ENCODE data around the gene PDGFD. TPM values are rescaled to one million over a fixed set of nuclear protein-coding genes. Genes with fewer than 3 reads are reported as not detected.
A peak's percentile ranks its signal among the peaks of the same experiment; 100 is the strongest.

PDGFD gene
- polyA plus RNA-seq, 1 donor: 18.1 TPM

DNA sequence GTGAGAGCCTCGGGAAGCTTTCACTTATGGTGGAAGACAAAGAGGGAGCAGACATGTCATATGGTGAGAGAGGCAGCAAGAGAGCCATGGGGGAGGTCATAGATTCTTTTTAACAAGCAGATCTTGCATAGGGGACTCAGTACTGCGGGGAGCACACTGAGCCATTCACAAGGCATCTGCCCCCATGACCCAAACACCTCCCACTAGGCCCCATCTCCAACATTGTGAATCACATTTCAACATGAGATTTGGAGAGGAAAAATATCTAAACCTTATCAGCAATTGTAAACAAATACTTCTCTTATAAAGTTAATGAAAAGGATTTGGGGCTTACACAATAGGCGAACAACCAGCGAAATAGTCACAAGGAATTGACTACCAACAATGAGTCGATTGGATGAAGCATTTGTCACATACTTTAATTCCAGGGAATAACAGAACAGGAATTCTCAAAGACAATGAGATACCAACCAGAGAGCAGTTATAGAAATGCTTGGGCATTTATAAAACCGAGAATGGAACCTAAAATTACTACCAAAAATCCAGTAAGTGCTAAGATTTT lies 120.2 kb downstream of the PDGFD start:
- Histone ChIP-seq H3K9me3 (ENCODE audit: control insufficient read depth, low read depth, low read length) (no peaks in the 10 kb centered on the region), H3K36me3 (ENCODE audit: control insufficient read depth, insufficient read depth, low read length) (no peaks in the 10 kb centered on the region), H3K4me3 (ENCODE audit: low read length) (no peak overlapping the region), H3K27ac (ENCODE audit: low read length) (peak overlapping the region; percentile 44), H3K27me3 (ENCODE audit: control insufficient read depth, insufficient read depth, low read length) (no peaks in the 10 kb centered on the region), H3K4me1 (ENCODE audit: control insufficient read depth, insufficient read depth, low read length) (peaks cover 4% of the 10 kb centered on the region)
- no peak for DNase-seq
- WGBS (ENCODE audit: insufficient coverage, low lambda C conversion rate): 100% methylated on average over 1 of the region's 6 CpGs

DNA sequence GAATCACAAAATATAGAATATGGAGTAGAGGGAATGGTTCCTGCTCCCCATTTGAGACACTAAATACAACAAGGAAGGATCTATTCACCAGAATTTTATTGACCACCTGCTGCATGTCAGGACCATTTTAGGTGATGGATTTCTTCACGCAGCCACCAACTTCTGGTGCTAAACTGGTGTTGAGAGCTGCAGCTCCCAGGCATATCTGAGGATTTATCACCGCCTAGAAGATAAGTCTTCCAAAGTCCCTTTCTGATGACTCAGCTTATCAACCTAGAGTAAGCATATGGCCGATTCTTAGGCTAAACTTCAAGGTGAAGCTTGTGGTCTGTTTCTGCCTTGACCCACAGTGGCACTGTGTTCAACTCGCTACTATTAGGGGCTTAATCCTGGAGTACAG lies 120.8 kb downstream of the PDGFD start:
- H3K27ac ChIP-seq (ENCODE audit: low read length): peak overlapping the region; percentile 44
- no CpG with 5 or more reads among the region's 4 CpGs for WGBS (ENCODE audit: insufficient coverage, low lambda C conversion rate)
- no peaks in the 10 kb centered on the region for H3K27me3 ChIP-seq (ENCODE audit: control insufficient read depth, insufficient read depth, low read length)
- peaks cover 4% of the 10 kb centered on the region for H3K4me1 ChIP-seq (ENCODE audit: control insufficient read depth, insufficient read depth, low read length)
- H3K36me3 ChIP-seq (ENCODE audit: control insufficient read depth, insufficient read depth, low read length): no peaks in the 10 kb centered on the region
- H3K9me3 ChIP-seq (ENCODE audit: control insufficient read depth, low read depth, low read length): no peaks in the 10 kb centered on the region
- DNase-seq: peak; percentile 60 to 72
- H3K4me3 ChIP-seq (ENCODE audit: low read length): no peak overlapping the region

DNA sequence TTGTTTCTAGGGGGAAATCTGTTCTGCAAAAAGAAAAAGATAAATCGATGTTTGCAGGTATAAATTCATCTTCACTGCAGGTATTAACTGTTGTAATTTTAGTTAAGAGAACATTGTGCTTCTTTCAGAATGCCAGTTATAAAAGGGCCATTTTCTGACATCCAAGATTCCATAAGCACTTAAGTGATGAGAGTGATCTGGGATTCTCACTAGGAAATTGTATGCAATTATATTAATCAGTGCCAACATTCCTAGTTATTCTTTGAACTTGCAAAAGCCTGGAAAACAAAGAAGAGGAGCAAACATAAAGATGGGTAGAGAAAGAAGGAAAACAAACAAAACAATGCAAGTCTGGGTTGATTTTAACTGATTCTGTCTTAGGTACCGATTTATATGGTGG lies 122.2 kb downstream of the PDGFD start:
- 83% methylated on average over 1 of the region's 2 CpGs for WGBS (ENCODE audit: insufficient coverage, low lambda C conversion rate)
- no peak overlapping the region for H3K4me3 ChIP-seq (ENCODE audit: low read length)
- no peak overlapping the region for H3K27ac ChIP-seq (ENCODE audit: low read length)
- peaks cover 4% of the 10 kb centered on the region for H3K9me3 ChIP-seq (ENCODE audit: control insufficient read depth, low read depth, low read length)
- H3K4me1 ChIP-seq (ENCODE audit: control insufficient read depth, insufficient read depth, low read length): peaks cover 4% of the 10 kb centered on the region
- H3K36me3 ChIP-seq (ENCODE audit: control insufficient read depth, insufficient read depth, low read length): no peaks in the 10 kb centered on the region
- DNase-seq: no peak
- no peaks in the 10 kb centered on the region for H3K27me3 ChIP-seq (ENCODE audit: control insufficient read depth, insufficient read depth, low read length)

DNA sequence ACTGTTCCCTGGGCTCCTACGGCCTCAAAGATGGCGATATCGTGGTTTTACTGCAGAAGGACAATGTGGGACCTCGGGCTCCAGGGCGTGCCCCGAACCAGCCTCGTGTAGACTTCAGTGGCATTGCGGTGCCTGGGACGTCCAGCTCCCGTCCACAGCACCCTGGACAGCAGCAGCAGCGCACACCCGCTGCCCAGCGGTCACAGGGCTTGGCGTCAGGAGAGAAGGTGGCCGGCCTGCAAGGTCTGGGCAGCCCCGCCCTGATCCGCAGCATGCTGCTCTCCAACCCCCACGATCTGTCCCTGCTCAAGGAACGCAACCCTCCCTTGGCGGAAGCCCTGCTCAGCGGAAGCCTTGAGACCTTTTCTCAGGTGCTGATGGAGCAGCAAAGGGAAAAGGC lies 127.0 kb downstream of the PDGFD start:
- no peak for DNase-seq
- Histone ChIP-seq H3K9me3 (ENCODE audit: control insufficient read depth, low read depth, low read length) (peaks cover 8% of the 10 kb centered on the region), H3K36me3 (ENCODE audit: control insufficient read depth, insufficient read depth, low read length) (no peaks in the 10 kb centered on the region), H3K27me3 (ENCODE audit: control insufficient read depth, insufficient read depth, low read length) (no peaks in the 10 kb centered on the region), H3K4me1 (ENCODE audit: control insufficient read depth, insufficient read depth, low read length) (no peaks in the 10 kb centered on the region), H3K27ac (ENCODE audit: low read length) (no peak overlapping the region), H3K4me3 (ENCODE audit: low read length) (no peak overlapping the region)
- no CpG with 5 or more reads among the region's 21 CpGs for WGBS (ENCODE audit: insufficient coverage, low lambda C conversion rate)

DNA sequence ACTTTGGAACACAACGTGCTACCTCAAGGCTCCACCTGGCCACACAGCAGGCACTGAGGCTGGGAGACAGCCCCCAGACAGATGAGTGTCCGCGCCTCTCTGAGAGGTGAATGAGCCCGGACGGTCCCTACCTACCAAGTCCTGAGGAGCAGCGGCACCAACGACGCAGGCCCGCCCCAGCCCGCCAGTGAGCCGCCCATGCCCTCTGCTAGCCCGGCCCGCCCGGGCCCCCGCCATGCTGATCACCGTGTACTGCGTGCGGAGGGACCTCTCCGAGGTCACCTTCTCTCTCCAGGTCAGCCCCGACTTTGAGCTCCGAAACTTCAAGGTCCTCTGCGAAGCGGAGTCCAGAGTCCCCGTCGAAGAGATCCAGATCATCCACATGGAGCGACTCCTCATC lies 127.4 kb downstream of the PDGFD start, which contains the start of gene DDI1:
DDI1 (plus strand) TSS at position 53 of the 400 bp plus-strand sequence; CDS start at position 236, 183 bp downstream.
- H3K9me3 ChIP-seq (ENCODE audit: control insufficient read depth, low read depth, low read length): peaks cover 8% of the 10 kb centered on the region
- H3K27me3 ChIP-seq (ENCODE audit: control insufficient read depth, insufficient read depth, low read length): no peaks in the 10 kb centered on the region
- no CpG with 5 or more reads among the region's 26 CpGs for WGBS (ENCODE audit: insufficient coverage, low lambda C conversion rate)
- H3K27ac ChIP-seq (ENCODE audit: low read length): no peak within 1 kb of the TSS
- H3K4me3 ChIP-seq (ENCODE audit: low read length): no peak within 1 kb of the TSS
- H3K4me1 ChIP-seq (ENCODE audit: control insufficient read depth, insufficient read depth, low read length): no peaks in the 10 kb centered on the region
- no peak for DNase-seq
- no peaks in the 10 kb centered on the region for H3K36me3 ChIP-seq (ENCODE audit: control insufficient read depth, insufficient read depth, low read length)

DNA sequence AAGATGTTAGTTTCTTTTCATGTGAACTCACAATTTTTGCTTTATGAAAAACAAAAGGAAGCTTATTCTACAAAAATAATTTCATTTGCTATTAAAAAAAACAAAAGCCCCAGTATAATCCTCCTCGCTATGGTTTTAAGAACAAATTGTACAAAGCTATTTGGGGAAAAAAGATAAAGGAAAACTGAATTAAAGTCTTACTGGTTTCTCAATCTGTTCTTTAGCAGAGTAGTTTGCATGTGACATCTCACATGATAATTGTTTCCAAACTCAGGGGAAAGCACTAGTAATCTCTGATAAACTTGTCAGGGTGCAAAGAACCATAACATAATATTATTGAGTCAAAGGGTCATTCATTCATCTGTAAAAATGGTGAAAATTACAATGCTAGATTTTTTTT lies 130.4 kb downstream of the PDGFD start:
- Histone ChIP-seq H3K27ac (ENCODE audit: low read length) (peak overlapping the region; percentile 77), H3K9me3 (ENCODE audit: control insufficient read depth, low read depth, low read length) (peaks cover 11% of the 10 kb centered on the region), H3K36me3 (ENCODE audit: control insufficient read depth, insufficient read depth, low read length) (no peaks in the 10 kb centered on the region), H3K27me3 (ENCODE audit: control insufficient read depth, insufficient read depth, low read length) (no peaks in the 10 kb centered on the region), H3K4me1 (ENCODE audit: control insufficient read depth, insufficient read depth, low read length) (no peaks in the 10 kb centered on the region), H3K4me3 (ENCODE audit: low read length) (no peak overlapping the region)
- peak; percentile 71 to 74 for DNase-seq
- 38% methylated on average over 1 of the region's 1 CpG for WGBS (ENCODE audit: insufficient coverage, low lambda C conversion rate)

DNA sequence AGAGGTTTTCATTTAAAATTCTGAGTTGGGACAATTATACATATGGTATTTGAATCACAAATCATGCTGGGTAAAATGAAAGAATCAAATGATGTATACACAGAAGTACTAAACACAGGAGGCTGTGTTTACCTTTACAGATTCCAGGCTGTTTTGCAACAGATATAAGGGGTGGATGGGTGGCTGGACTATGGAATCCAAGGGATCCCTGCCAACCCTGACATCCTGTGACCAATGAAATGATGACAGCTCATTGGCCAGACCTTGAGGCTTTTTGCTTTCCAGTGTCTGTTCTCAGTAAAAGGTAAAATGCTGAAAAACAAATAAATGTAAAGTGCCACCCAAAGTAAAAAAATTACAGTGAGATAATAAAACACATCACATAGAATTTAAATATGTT lies 130.8 kb downstream of the PDGFD start:
- peak overlapping the region; percentile 77 for H3K27ac ChIP-seq (ENCODE audit: low read length)
- H3K36me3 ChIP-seq (ENCODE audit: control insufficient read depth, insufficient read depth, low read length): no peaks in the 10 kb centered on the region
- H3K27me3 ChIP-seq (ENCODE audit: control insufficient read depth, insufficient read depth, low read length): no peaks in the 10 kb centered on the region
- no peaks in the 10 kb centered on the region for H3K4me1 ChIP-seq (ENCODE audit: control insufficient read depth, insufficient read depth, low read length)
- peak; percentile 77 to 90 for DNase-seq
- H3K4me3 ChIP-seq (ENCODE audit: low read length): no peak overlapping the region
- H3K9me3 ChIP-seq (ENCODE audit: control insufficient read depth, low read depth, low read length): peaks cover 11% of the 10 kb centered on the region

DNA sequence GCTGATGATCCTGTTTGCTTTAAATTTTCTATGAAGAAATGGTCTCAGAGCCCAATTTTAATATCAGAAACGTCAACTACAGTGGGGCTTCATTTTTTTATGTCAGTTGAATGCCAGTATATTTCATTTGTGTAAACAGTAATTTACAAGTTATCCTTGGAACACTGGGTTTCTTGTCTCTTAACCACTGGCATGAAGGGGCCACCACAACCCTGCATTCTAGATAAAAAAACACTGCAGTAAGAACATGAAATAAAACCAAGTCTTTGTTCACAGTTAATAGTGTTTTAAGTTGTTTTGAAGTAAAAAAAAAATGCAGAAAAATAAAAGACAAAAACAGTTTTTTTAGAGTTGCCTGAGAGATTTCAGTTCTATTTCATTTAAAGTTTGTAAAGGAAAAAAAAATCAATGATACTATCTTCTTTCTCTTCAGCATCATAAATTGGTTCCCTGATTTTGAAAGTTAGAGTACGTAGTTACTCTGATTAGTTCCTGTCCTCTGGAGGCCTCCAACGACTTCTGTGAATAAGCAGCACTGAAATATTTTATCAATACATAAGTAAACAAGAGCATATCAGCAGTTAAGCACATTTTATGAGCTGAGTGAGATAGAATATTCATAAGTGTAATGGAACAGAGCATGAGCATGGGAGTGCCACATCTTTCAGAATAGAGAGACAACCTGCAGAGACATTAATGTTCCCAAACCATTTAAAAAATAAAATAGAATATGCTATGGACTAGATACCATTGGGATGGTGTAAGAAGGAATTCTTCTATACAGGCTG lies 135.3 kb downstream of the PDGFD start:
- Histone ChIP-seq H3K27me3 (ENCODE audit: control insufficient read depth, insufficient read depth, low read length) (no peaks in the 10 kb centered on the region), H3K36me3 (ENCODE audit: control insufficient read depth, insufficient read depth, low read length) (no peaks in the 10 kb centered on the region), H3K4me3 (ENCODE audit: low read length) (no peak overlapping the region), H3K27ac (ENCODE audit: low read length) (no peak overlapping the region), H3K9me3 (ENCODE audit: control insufficient read depth, low read depth, low read length) (peaks cover 2% of the 10 kb centered on the region), H3K4me1 (ENCODE audit: control insufficient read depth, insufficient read depth, low read length) (no peaks in the 10 kb centered on the region)
- peak in 1 of 2 donors; percentile 21 for DNase-seq
- WGBS (ENCODE audit: insufficient coverage, low lambda C conversion rate): 0% methylated on average over 1 of the region's 3 CpGs

DNA sequence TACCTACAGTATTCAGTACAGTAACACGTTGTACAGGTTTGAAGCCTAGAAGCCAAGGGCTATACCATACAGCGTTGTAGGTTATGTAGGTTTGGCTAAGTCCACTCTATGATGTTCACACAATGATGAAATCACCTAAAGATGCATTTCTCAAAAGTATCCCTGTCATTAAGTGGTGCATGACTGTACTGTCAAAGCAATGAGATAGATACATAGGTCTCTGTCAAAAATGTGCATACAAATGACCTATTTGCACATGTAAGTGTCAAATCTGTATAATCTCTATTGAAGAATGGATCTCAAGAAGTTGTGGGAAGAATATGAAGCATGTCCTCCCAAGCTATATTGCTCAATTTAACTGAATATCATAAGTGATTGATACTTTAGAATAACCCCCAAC lies 139.4 kb downstream of the PDGFD start:
- Histone ChIP-seq H3K27ac (ENCODE audit: low read length) (no peak overlapping the region), H3K36me3 (ENCODE audit: control insufficient read depth, insufficient read depth, low read length) (no peaks in the 10 kb centered on the region), H3K4me1 (ENCODE audit: control insufficient read depth, insufficient read depth, low read length) (no peaks in the 10 kb centered on the region), H3K27me3 (ENCODE audit: control insufficient read depth, insufficient read depth, low read length) (no peaks in the 10 kb centered on the region), H3K9me3 (ENCODE audit: control insufficient read depth, low read depth, low read length) (no peaks in the 10 kb centered on the region), H3K4me3 (ENCODE audit: low read length) (no peak overlapping the region)
- WGBS (ENCODE audit: insufficient coverage, low lambda C conversion rate): 100% methylated on average over 1 of the region's 2 CpGs
- DNase-seq: no peak

DNA sequence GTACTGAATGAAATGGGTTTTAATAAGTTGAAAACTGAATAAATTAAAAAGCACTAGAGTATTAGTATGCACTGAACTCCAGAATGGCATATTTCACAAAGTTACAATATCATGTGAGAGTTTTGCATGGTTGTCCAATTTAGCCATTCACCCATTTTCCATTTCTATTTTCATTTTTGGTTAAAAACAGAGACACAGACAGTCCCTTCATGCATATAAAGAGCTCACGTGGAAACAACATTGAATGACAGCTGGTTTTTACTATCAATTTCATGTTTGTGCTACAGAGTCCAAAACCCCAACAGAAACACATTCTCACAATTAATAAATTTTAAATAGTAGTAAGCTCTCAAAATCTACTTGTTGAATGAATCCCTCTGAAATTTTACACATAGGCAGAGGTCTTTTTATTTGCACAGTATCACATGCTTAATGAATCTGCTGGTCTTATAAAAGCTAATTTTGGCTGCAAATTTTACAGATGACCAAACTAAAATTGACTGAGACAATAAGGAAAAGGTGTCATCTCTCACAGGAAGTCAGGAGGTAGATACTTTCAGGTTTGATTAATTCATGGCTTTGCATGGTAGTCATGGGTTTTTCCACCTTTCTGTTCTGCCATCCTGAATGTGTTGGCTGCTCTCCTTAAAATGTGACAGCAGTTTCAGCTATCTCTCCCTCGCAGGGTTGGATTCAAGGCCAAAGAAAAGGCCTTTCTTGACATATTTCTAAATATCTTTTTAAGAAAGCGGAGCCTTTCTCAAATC lies 148.1 kb downstream of the PDGFD start:
- Histone ChIP-seq H3K4me3 (ENCODE audit: low read length) (no peak overlapping the region), H3K27me3 (ENCODE audit: control insufficient read depth, insufficient read depth, low read length) (no peaks in the 10 kb centered on the region), H3K36me3 (ENCODE audit: control insufficient read depth, insufficient read depth, low read length) (no peaks in the 10 kb centered on the region), H3K9me3 (ENCODE audit: control insufficient read depth, low read depth, low read length) (no peaks in the 10 kb centered on the region), H3K4me1 (ENCODE audit: control insufficient read depth, insufficient read depth, low read length) (no peaks in the 10 kb centered on the region), H3K27ac (ENCODE audit: low read length) (no peak overlapping the region)
- WGBS (ENCODE audit: insufficient coverage, low lambda C conversion rate): 57% methylated on average over 1 of the region's 3 CpGs
- DNase-seq: no peak

Measured in large intestine (tissue), 3 donors.